ENCODE results near the gene OSBPL6.

The OSBPL6 gene

GRCh38 chr2:178279142-178279541 lies 84.8 kb downstream of the OSBPL6 start:
- Histone ChIP-seq H3K27ac (ENCODE audit: insufficient read depth, low read length, poor library complexity, severe bottlenecking) (no peak overlapping the region), H3K4me3 (ENCODE audit: insufficient read depth, low read depth, low read length, poor library complexity, severe bottlenecking) (no peak overlapping the region), H3K27me3 (replicated peaks; ENCODE audit: control insufficient read depth, insufficient read depth, low read length, poor library complexity, severe bottlenecking) (no peaks in the 10 kb centered on the region), H3K9me3 (ENCODE audit: control insufficient read depth, low read length) (no peaks in the 10 kb centered on the region), H3K36me3 (ENCODE audit: control insufficient read depth, insufficient read depth, low read length) (no peaks in the 10 kb centered on the region), H3K4me1 (ENCODE audit: control insufficient read depth, insufficient read depth, low read length, poor library complexity, severe bottlenecking) (no peaks in the 10 kb centered on the region)
- no peak for DNase-seq

GRCh38 chr2:178279636-178280035 lies 85.3 kb downstream of the OSBPL6 start:
- H3K4me1 ChIP-seq (ENCODE audit: control insufficient read depth, insufficient read depth, low read length, poor library complexity, severe bottlenecking), result no peaks in the 10 kb centered on the region
- no peak for DNase-seq
- H3K9me3 ChIP-seq (ENCODE audit: control insufficient read depth, low read length), result no peaks in the 10 kb centered on the region
- H3K27ac ChIP-seq (ENCODE audit: insufficient read depth, low read length, poor library complexity, severe bottlenecking), result no peak overlapping the region
- H3K36me3 ChIP-seq (ENCODE audit: control insufficient read depth, insufficient read depth, low read length), result no peaks in the 10 kb centered on the region
- H3K4me3 ChIP-seq (ENCODE audit: insufficient read depth, low read depth, low read length, poor library complexity, severe bottlenecking), result no peak overlapping the region
- H3K27me3 ChIP-seq (replicated peaks; ENCODE audit: control insufficient read depth, insufficient read depth, low read length, poor library complexity, severe bottlenecking), result no peaks in the 10 kb centered on the region

GRCh38 chr2:178280244-178280852 lies 86.0 kb downstream of the OSBPL6 start:
- Histone ChIP-seq H3K4me3 (ENCODE audit: insufficient read depth, low read depth, low read length, poor library complexity, severe bottlenecking) (no peak overlapping the region), H3K27ac (ENCODE audit: insufficient read depth, low read length, poor library complexity, severe bottlenecking) (no peak overlapping the region), H3K9me3 (ENCODE audit: control insufficient read depth, low read length) (no peaks in the 10 kb centered on the region), H3K4me1 (ENCODE audit: control insufficient read depth, insufficient read depth, low read length, poor library complexity, severe bottlenecking) (no peaks in the 10 kb centered on the region), H3K27me3 (replicated peaks; ENCODE audit: control insufficient read depth, insufficient read depth, low read length, poor library complexity, severe bottlenecking) (no peaks in the 10 kb centered on the region), H3K36me3 (ENCODE audit: control insufficient read depth, insufficient read depth, low read length) (no peaks in the 10 kb centered on the region)
- peak in 1 of 3 donors; percentile 8 for DNase-seq

- H3K4me3 ChIP-seq (ENCODE audit: insufficient read depth, low read depth, low read length, poor library complexity, severe bottlenecking), result no peak overlapping the region
- H3K36me3 ChIP-seq (ENCODE audit: control insufficient read depth, insufficient read depth, low read length), result no peaks in the 10 kb centered on the region
- H3K4me1 ChIP-seq (ENCODE audit: control insufficient read depth, insufficient read depth, low read length, poor library complexity, severe bottlenecking), result no peaks in the 10 kb centered on the region
- no peak for DNase-seq
- H3K27ac ChIP-seq (ENCODE audit: insufficient read depth, low read length, poor library complexity, severe bottlenecking), result no peak overlapping the region
- no peaks in the 10 kb centered on the region for H3K9me3 ChIP-seq (ENCODE audit: control insufficient read depth, low read length)
- no peaks in the 10 kb centered on the region for H3K27me3 ChIP-seq (replicated peaks; ENCODE audit: control insufficient read depth, insufficient read depth, low read length, poor library complexity, severe bottlenecking)
Observed at GRCh38 chr2:178282075-178282815, 87.9 kb downstream of the OSBPL6 start.

- H3K36me3 ChIP-seq (ENCODE audit: control insufficient read depth, insufficient read depth, low read length), result no peaks in the 10 kb centered on the region
- H3K4me1 ChIP-seq (ENCODE audit: control insufficient read depth, insufficient read depth, low read length, poor library complexity, severe bottlenecking), result no peaks in the 10 kb centered on the region
- no peak overlapping the region for H3K4me3 ChIP-seq (ENCODE audit: insufficient read depth, low read depth, low read length, poor library complexity, severe bottlenecking)
- no peak for DNase-seq
- H3K9me3 ChIP-seq (ENCODE audit: control insufficient read depth, low read length), result no peaks in the 10 kb centered on the region
- no peak overlapping the region for H3K27ac ChIP-seq (ENCODE audit: insufficient read depth, low read length, poor library complexity, severe bottlenecking)
- H3K27me3 ChIP-seq (replicated peaks; ENCODE audit: control insufficient read depth, insufficient read depth, low read length, poor library complexity, severe bottlenecking), result no peaks in the 10 kb centered on the region
Observed at GRCh38 chr2:178283341-178283918, 89.1 kb downstream of the OSBPL6 start.

GRCh38 chr2:178284613-178285286 lies 90.4 kb downstream of the OSBPL6 start:
- H3K27ac ChIP-seq (ENCODE audit: insufficient read depth, low read length, poor library complexity, severe bottlenecking), result no peak overlapping the region
- no peaks in the 10 kb centered on the region for H3K36me3 ChIP-seq (ENCODE audit: control insufficient read depth, insufficient read depth, low read length)
- H3K9me3 ChIP-seq (ENCODE audit: control insufficient read depth, low read length), result no peaks in the 10 kb centered on the region
- no peak overlapping the region for H3K4me3 ChIP-seq (ENCODE audit: insufficient read depth, low read depth, low read length, poor library complexity, severe bottlenecking)
- DNase-seq, result no peak
- H3K4me1 ChIP-seq (ENCODE audit: control insufficient read depth, insufficient read depth, low read length, poor library complexity, severe bottlenecking), result no peaks in the 10 kb centered on the region
- no peaks in the 10 kb centered on the region for H3K27me3 ChIP-seq (replicated peaks; ENCODE audit: control insufficient read depth, insufficient read depth, low read length, poor library complexity, severe bottlenecking)

GRCh38 chr2:178285287-178285615 lies 90.9 kb downstream of the OSBPL6 start:
- no peak overlapping the region for H3K4me3 ChIP-seq (ENCODE audit: insufficient read depth, low read depth, low read length, poor library complexity, severe bottlenecking)
- no peak for DNase-seq
- no peak overlapping the region for H3K27ac ChIP-seq (ENCODE audit: insufficient read depth, low read length, poor library complexity, severe bottlenecking)
- H3K4me1 ChIP-seq (ENCODE audit: control insufficient read depth, insufficient read depth, low read length, poor library complexity, severe bottlenecking), result no peaks in the 10 kb centered on the region
- no peaks in the 10 kb centered on the region for H3K9me3 ChIP-seq (ENCODE audit: control insufficient read depth, low read length)
- no peaks in the 10 kb centered on the region for H3K27me3 ChIP-seq (replicated peaks; ENCODE audit: control insufficient read depth, insufficient read depth, low read length, poor library complexity, severe bottlenecking)
- no peaks in the 10 kb centered on the region for H3K36me3 ChIP-seq (ENCODE audit: control insufficient read depth, insufficient read depth, low read length)

- no peak for DNase-seq
- Histone ChIP-seq H3K27ac (ENCODE audit: insufficient read depth, low read length, poor library complexity, severe bottlenecking) (no peak overlapping the region), H3K9me3 (ENCODE audit: control insufficient read depth, low read length) (no peaks in the 10 kb centered on the region), H3K4me1 (ENCODE audit: control insufficient read depth, insufficient read depth, low read length, poor library complexity, severe bottlenecking) (no peaks in the 10 kb centered on the region), H3K4me3 (ENCODE audit: insufficient read depth, low read depth, low read length, poor library complexity, severe bottlenecking) (no peak overlapping the region), H3K36me3 (ENCODE audit: control insufficient read depth, insufficient read depth, low read length) (no peaks in the 10 kb centered on the region), H3K27me3 (replicated peaks; ENCODE audit: control insufficient read depth, insufficient read depth, low read length, poor library complexity, severe bottlenecking) (no peaks in the 10 kb centered on the region)
Observed at GRCh38 chr2:178286636-178287035, 92.3 kb downstream of the OSBPL6 start.

GRCh38 chr2:178287652-178288344 lies 93.5 kb downstream of the OSBPL6 start:
- no peak for DNase-seq
- H3K36me3 ChIP-seq (ENCODE audit: control insufficient read depth, insufficient read depth, low read length), result no peaks in the 10 kb centered on the region
- H3K27me3 ChIP-seq (replicated peaks; ENCODE audit: control insufficient read depth, insufficient read depth, low read length, poor library complexity, severe bottlenecking), result no peaks in the 10 kb centered on the region
- H3K4me1 ChIP-seq (ENCODE audit: control insufficient read depth, insufficient read depth, low read length, poor library complexity, severe bottlenecking), result no peaks in the 10 kb centered on the region
- no peak overlapping the region for H3K4me3 ChIP-seq (ENCODE audit: insufficient read depth, low read depth, low read length, poor library complexity, severe bottlenecking)
- no peak overlapping the region for H3K27ac ChIP-seq (ENCODE audit: insufficient read depth, low read length, poor library complexity, severe bottlenecking)
- H3K9me3 ChIP-seq (ENCODE audit: control insufficient read depth, low read length), result no peaks in the 10 kb centered on the region

Measured in effector memory CD4-positive, alpha-beta T cell (primary cell).